HepG2 (cell line): ENCODE measurements around the gene MAMLD1. TPM values are rescaled to one million over a fixed set of nuclear protein-coding genes. Genes with fewer than 3 reads are reported as not detected.

ENCODE experiments used
- ATAC-seq: fragments of 200-7000 bp; cut with Tn5 transposase; 3 replicates; pipeline ENCODE4 v1.9.1; 2020; ENCODE audit warnings: mild to moderate bottlenecking, moderate library complexity
- BruUV-seq: library from RNA; stranded (reverse); fragments of 400-500 nt; replicated peaks from 2 replicates; lab custom pipeline; 2021; lab: Mats Ljungman, UMichigan
- CTCF ChIA-PET: fragments of 300-600 bp; formaldehyde crosslinking; extraction: SDS; loops from one replicate; lab custom pipeline; 2021; ENCODE audit warnings: low total read pairs, inconsistent platforms, low intra/inter-chr PET ratio; lab: Yijun Ruan, JAX
- POLR2A ChIA-PET: fragments of 350-600 bp; sonication (Branson Sonifier 250); formaldehyde crosslinking; loops from one replicate; lab custom pipeline; 2020; ENCODE audit warnings: antibody characterized with exemption, inconsistent platforms; lab: Yijun Ruan, JAX
- DNase-seq: peaks from one replicate; pipeline ENCODE4 v3.0.0-alpha.2; 2015; ENCODE audit warnings: low spot score
- FAIRE-seq: peaks from 3 replicates; lab custom pipeline; 2011; peaks lifted over from hg19 to GRCh38; lab: Jason Lieb, UNC
- H2AFZ ChIP-seq: one replicate; pipeline ENCODE4 v1.6.1; 2011; ENCODE audit warnings: low read length, inconsistent platforms
- H3K27ac ChIP-seq: fragments of 300-600 bp; 3 replicates; pipeline ENCODE4 v1.8.0; 2011; ENCODE audit warnings: mixed run types, mild to moderate bottlenecking, mixed read lengths, low read length, inconsistent platforms; ENCODE audit not compliant: insufficient read depth; ENCODE audit errors: extremely low read length
- H3K27me3 ChIP-seq, 2 experiments: fragments of 200-600 bp in 1 of 2; 2 replicates in 1 of 2; 3 replicates in 1 of 2; pipeline versions ENCODE4 v1.6.0 to v1.8.0; 2011; ENCODE audit warnings: low read length in 2 of 2, mild to moderate bottlenecking in 2 of 2, moderate library complexity in 2 of 2, inconsistent platforms in 1 of 2; ENCODE audit not compliant: insufficient read depth in 2 of 2, control insufficient read depth in 1 of 2
- H3K36me3 ChIP-seq, 2 experiments: fragments of 200-600 bp in 1 of 2; replicated peaks in 1 of 2; 2 replicates in 1 of 2; 3 replicates in 1 of 2; pipeline versions ENCODE4 v1.5.1 to v1.8.0; 2011; ENCODE audit warnings: low read length in 2 of 2, inconsistent platforms in 1 of 2; ENCODE audit not compliant: insufficient read depth in 2 of 2, control insufficient read depth in 1 of 2
- H3K4me1 ChIP-seq: 2 replicates; pipeline ENCODE4 v1.5.1; 2012; ENCODE audit warnings: low read length, inconsistent platforms; ENCODE audit not compliant: insufficient read depth
- H3K4me2 ChIP-seq: 2 replicates; pipeline ENCODE4 v1.6.0; 2011; ENCODE audit warnings: low read depth, low read length, inconsistent platforms
- H3K4me3 ChIP-seq, 3 experiments: fragments of 200-600 bp in 1 of 3; sonication (generic), shearing (Covaris generic) in 1 of 3; replicated peaks in 1 of 3; 2 replicates each; pipeline ENCODE4 v1.5.1; 2011 to 2016; ENCODE audit warnings: low read length in 3 of 3, inconsistent platforms in 2 of 3, low read depth in 2 of 3, mild to moderate bottlenecking in 2 of 3, control low read depth in 1 of 3, mixed read lengths in 1 of 3; ENCODE audit not compliant: insufficient read depth in 1 of 3
- H3K79me2 ChIP-seq: one replicate; pipeline ENCODE4 v1.6.1; 2011; ENCODE audit warnings: low read length, inconsistent platforms; ENCODE audit not compliant: insufficient read depth
- H3K9ac ChIP-seq: 2 replicates; pipeline ENCODE4 v1.6.0; 2011; ENCODE audit warnings: mild to moderate bottlenecking, low read depth, low read length, inconsistent platforms; ENCODE audit not compliant: insufficient read depth
- H3K9me3 ChIP-seq: 2 replicates; pipeline ENCODE4 v1.5.1; 2012; ENCODE audit warnings: mild to moderate bottlenecking, low read length
- H4K20me1 ChIP-seq: 2 replicates; pipeline ENCODE4 v1.6.0; 2011; ENCODE audit warnings: inconsistent platforms, mild to moderate bottlenecking, low read length, moderate library complexity; ENCODE audit not compliant: insufficient read depth
- ARNT2 ChIP-seq: sonication (generic); formaldehyde crosslinking; IDR thresholded peaks from 2 replicates; pipeline ENCODE4 v1.8.0; 2022; ENCODE audit warnings: mild to moderate bottlenecking, low read depth, missing genetic modification reagents, moderate library complexity
- CEBPB ChIP-seq: IDR thresholded peaks from 2 replicates; pipeline ENCODE4 v1.6.1; 2011; ENCODE audit warnings: low read depth, low read length, improper control_type of control experiment, borderline replicate concordance
- GATA4 ChIP-seq: sonication (generic); IDR thresholded peaks from 2 replicates; pipeline ENCODE4 v1.6.1; 2016; ENCODE audit warnings: antibody characterized with exemption, low read depth, borderline replicate concordance
- KAT2B ChIP-seq: fragments of 150-350 bp; IDR thresholded peaks from 2 replicates; pipeline ENCODE4 v1.6.1; 2014; ENCODE audit warnings: low read depth, low read length, borderline replicate concordance
- MAZ ChIP-seq, 2 experiments: sonication (generic) in 1 of 2; formaldehyde crosslinking in 1 of 2; IDR thresholded peaks; 2 replicates each; pipeline versions ENCODE4 v1.5.0 to v1.6.1; 2012 to 2020; ENCODE audit warnings: low read depth in 2 of 2, mild to moderate bottlenecking in 2 of 2, borderline replicate concordance in 1 of 2, improper control_type of control experiment in 1 of 2, low read length in 1 of 2, missing genetic modification reagents in 1 of 2, moderate library complexity in 1 of 2
- REXO4 ChIP-seq: sonication (generic); formaldehyde crosslinking; IDR thresholded peaks from 2 replicates; pipeline ENCODE4 v1.8.0; 2022; ENCODE audit warnings: missing genetic modification reagents, mild to moderate bottlenecking, borderline replicate concordance
- SAP130 ChIP-seq: IDR thresholded peaks from 2 replicates; pipeline ENCODE4 v1.6.1; 2016; ENCODE audit warnings: low read depth
- ZNF136 ChIP-seq: sonication (generic); formaldehyde crosslinking; IDR thresholded peaks from 2 replicates; pipeline ENCODE4 v1.8.1; 2022; ENCODE audit warnings: low read depth, mild to moderate bottlenecking, moderate library complexity, missing genetic modification reagents
- ZNF263 ChIP-seq: sonication (generic); formaldehyde crosslinking; IDR thresholded peaks from 2 replicates; pipeline ENCODE4 v1.4.0; 2020; ENCODE audit warnings: missing genetic modification reagents
- ZSCAN29 ChIP-seq: sonication (generic); formaldehyde crosslinking; conservative IDR thresholded peaks from 2 replicates; pipeline ENCODE4 v1.4.0; 2020; ENCODE audit warnings: mild to moderate bottlenecking, missing genetic modification reagents
- ZZZ3 ChIP-seq: sonication (generic); formaldehyde crosslinking; IDR thresholded peaks from 2 replicates; pipeline ENCODE4 v1.4.0; 2020; ENCODE audit warnings: missing genetic modification reagents, mild to moderate bottlenecking, borderline replicate concordance
- WGBS: methylation state at CpG from one replicate; pipeline ENCODE4 v1.1.6; 2017; ENCODE audit warnings: low lambda C conversion rate; 5-methylcytosine and 5-hydroxymethylcytosine counted together
- in situ Hi-C: cut with HindIII; loops from 2 replicates; pipeline ENCODE4 v1.10.0; 2017; ENCODE audit warnings: low pct_unique_long_range_greater_than_20kb; ENCODE audit not compliant: extremely low pct_ligation_motif_present
- intact Hi-C: fragments of 100-400 bp; cut with micrococcal nuclease; formaldehyde crosslinking; loops from one replicate; pipeline ENCODE4 v1.10.0; 2022; ENCODE audit not compliant: unreplicated experiment
- polyA plus RNA-seq, 8 experiments: library from polyadenylated mRNA; depleted of rRNA in 3 of 8; stranded (reverse) in 7 of 8; unstranded in 1 of 8; fragments of >200 nt; fragmentation: Illumina TruSeq in 4 of 8; extraction: Trizol in 4 of 8; gene quantifications; 2 replicates each; pipeline versions ENCODE4 v1.2.1 to v1.2.3, GENCODE V29; 2011 to 2016; ENCODE audit warnings: low read depth in 4 of 8, missing spikeins in 1 of 8, mixed read lengths in 1 of 8; ENCODE audit not compliant: insufficient read depth in 1 of 8
- total RNA-seq, 5 experiments: library from RNA; depleted of rRNA; stranded (reverse); fragments of >200 nt; fragmentation: Illumina TruSeq; extraction: Trizol; gene quantifications; 2 replicates each; pipeline ENCODE4 v1.2.3, GENCODE V29; 2016; ENCODE audit warnings: low read depth in 1 of 5
- TF ChIP-seq, protein P1 (sequence below): fragments of 450-650 bp; IDR thresholded peaks from 2 replicates; pipeline ENCODE4 v1.6.1; 2017
- TF ChIP-seq, protein P2 (sequence below): sonication (generic); formaldehyde crosslinking; IDR thresholded peaks from 2 replicates; pipeline ENCODE4 v1.4.0; 2020; ENCODE audit warnings: missing genetic modification reagents
- TF ChIP-seq, protein P3 (sequence below): sonication (generic); formaldehyde crosslinking; IDR thresholded peaks from 2 replicates; pipeline ENCODE4 v1.5.0; 2020; ENCODE audit warnings: mild to moderate bottlenecking, missing genetic modification reagents, borderline replicate concordance

The MAMLD1 gene
- total and polyA plus RNA-seq, 2 of the 13 experiments (the other 11 are each of a cell fraction or from before 2014, with no cell fraction given) = not detected

DNA sequence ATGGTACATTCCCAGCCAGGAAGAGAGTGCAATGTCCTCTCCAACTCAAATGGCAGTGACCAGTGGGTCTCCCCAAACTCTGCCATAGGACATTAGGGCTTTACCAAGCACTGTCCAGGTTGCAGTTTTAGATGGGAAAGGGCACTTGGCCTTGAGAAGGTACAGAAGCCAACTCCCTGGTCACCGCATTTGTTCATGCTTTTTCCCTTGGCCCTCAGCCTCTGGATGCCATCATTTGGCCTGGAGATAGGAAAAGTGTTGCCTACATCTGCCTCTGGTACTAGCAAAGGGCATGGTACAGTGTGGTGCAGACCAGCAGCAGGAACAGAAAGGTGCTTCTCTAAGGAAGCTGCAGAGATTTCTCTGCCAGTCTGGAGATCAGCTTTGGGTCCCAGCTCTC, 93.8 kb downstream of the MAMLD1 start:
- Histone ChIP-seq H3K4me3 (no peak overlapping the region), H3K79me2 (no peaks in the 10 kb centered on the region), H3K4me2 (no peak overlapping the region), H3K36me3 (no peaks in the 10 kb centered on the region), H4K20me1 (no peaks in the 10 kb centered on the region), H3K27ac (no peak overlapping the region), H3K9me3 (no peaks in the 10 kb centered on the region), H3K27me3 (no peaks in the 10 kb centered on the region; a peak in 1 of 5 replicates), H2AFZ (no peak overlapping the region), H3K4me1 (no peaks in the 10 kb centered on the region), H3K9ac (no peak overlapping the region)
- ATAC-seq = no peak
- no peak for DNase-seq
- in situ Hi-C loops (no loop called here), intact Hi-C loops (no loop called here)
- FAIRE-seq = no peak
- no CpG with 5 or more reads among the region's 1 CpG for WGBS
- CTCF ChIA-PET = no interaction called here
- no TSS peak for BruUV-seq
- POLR2A ChIA-PET = no interaction called here
- TF ChIP-seq MAZ (IDR thresholded peaks at IDR 0.05; ENCODE audit: borderline replicate concordance, low read depth, low read length) (no peak), MAZ (CRISPR knock-in tag; IDR thresholded peaks at IDR 0.05; ENCODE audit: low read depth) (no peak), ZNF263 (no peak), ARNT2 (no peak), GATA4 (no peak), CEBPB (no peak), SAP130 (no peak), ZNF136 (CRISPR knock-in tag) (no peak), KAT2B (no peak), ZSCAN29 (no peak), REXO4 (CRISPR knock-in tag) (no peak), ZZZ3 (no peak)
- TF ChIP-seq, protein P1, sequence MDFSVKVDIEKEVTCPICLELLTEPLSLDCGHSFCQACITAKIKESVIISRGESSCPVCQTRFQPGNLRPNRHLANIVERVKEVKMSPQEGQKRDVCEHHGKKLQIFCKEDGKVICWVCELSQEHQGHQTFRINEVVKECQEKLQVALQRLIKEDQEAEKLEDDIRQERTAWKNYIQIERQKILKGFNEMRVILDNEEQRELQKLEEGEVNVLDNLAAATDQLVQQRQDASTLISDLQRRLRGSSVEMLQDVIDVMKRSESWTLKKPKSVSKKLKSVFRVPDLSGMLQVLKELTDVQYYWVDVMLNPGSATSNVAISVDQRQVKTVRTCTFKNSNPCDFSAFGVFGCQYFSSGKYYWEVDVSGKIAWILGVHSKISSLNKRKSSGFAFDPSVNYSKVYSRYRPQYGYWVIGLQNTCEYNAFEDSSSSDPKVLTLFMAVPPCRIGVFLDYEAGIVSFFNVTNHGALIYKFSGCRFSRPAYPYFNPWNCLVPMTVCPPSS = no peak
- TF ChIP-seq, protein P2, sequence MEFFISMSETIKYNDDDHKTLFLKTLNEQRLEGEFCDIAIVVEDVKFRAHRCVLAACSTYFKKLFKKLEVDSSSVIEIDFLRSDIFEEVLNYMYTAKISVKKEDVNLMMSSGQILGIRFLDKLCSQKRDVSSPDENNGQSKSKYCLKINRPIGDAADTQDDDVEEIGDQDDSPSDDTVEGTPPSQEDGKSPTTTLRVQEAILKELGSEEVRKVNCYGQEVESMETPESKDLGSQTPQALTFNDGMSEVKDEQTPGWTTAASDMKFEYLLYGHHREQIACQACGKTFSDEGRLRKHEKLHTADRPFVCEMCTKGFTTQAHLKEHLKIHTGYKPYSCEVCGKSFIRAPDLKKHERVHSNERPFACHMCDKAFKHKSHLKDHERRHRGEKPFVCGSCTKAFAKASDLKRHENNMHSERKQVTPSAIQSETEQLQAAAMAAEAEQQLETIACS (CRISPR knock-in tag) = no peak
- TF ChIP-seq, protein P3, sequence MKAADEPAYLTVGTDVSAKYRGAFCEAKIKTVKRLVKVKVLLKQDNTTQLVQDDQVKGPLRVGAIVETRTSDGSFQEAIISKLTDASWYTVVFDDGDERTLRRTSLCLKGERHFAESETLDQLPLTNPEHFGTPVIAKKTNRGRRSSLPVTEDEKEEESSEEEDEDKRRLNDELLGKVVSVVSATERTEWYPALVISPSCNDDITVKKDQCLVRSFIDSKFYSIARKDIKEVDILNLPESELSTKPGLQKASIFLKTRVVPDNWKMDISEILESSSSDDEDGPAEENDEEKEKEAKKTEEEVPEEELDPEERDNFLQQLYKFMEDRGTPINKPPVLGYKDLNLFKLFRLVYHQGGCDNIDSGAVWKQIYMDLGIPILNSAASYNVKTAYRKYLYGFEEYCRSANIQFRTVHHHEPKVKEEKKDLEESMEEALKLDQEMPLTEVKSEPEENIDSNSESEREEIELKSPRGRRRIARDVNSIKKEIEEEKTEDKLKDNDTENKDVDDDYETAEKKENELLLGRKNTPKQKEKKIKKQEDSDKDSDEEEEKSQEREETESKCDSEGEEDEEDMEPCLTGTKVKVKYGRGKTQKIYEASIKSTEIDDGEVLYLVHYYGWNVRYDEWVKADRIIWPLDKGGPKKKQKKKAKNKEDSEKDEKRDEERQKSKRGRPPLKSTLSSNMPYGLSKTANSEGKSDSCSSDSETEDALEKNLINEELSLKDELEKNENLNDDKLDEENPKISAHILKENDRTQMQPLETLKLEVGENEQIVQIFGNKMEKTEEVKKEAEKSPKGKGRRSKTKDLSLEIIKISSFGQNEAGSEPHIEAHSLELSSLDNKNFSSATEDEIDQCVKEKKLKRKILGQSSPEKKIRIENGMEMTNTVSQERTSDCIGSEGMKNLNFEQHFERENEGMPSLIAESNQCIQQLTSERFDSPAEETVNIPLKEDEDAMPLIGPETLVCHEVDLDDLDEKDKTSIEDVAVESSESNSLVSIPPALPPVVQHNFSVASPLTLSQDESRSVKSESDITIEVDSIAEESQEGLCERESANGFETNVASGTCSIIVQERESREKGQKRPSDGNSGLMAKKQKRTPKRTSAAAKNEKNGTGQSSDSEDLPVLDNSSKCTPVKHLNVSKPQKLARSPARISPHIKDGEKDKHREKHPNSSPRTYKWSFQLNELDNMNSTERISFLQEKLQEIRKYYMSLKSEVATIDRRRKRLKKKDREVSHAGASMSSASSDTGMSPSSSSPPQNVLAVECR (CRISPR knock-in tag) = no peak
